ENCODE measurements around the gene MINDY4.

Gene MINDY4

GRCh38 chr7:30726296-30727006, 44.8 kb upstream of the MINDY4 start:
- no peak overlapping the region for H2AFZ ChIP-seq (ENCODE audit: low read depth)
- H3K4me3 ChIP-seq (IDR thresholded peaks at IDR 0.05; ENCODE audit: insufficient read depth, low read depth, low read length): no peak overlapping the region
- no peak overlapping the region for H3K9ac ChIP-seq
- H4K20me1 ChIP-seq (ENCODE audit: insufficient read depth): no peaks in the 10 kb centered on the region
- no peaks in the 10 kb centered on the region for H3K36me3 ChIP-seq (ENCODE audit: insufficient read depth)
- H3K27ac ChIP-seq: no peak overlapping the region
- no peaks in the 10 kb centered on the region for H3K79me2 ChIP-seq (ENCODE audit: insufficient read depth, low read depth)
- no peaks in the 10 kb centered on the region for H3K27me3 ChIP-seq (ENCODE audit: insufficient read depth, low read depth)
- no peak overlapping the region for H3K4me2 ChIP-seq
- peaks cover 10% of the 10 kb centered on the region for H3K4me1 ChIP-seq (ENCODE audit: low read depth, poor library complexity, severe bottlenecking)
- TF ChIP-seq CTCF (conservative IDR thresholded peaks at IDR 0.05; ENCODE audit: low read depth, low read length): no peak

- Histone ChIP-seq H3K9ac (no peak overlapping the region), H3K4me3 (IDR thresholded peaks at IDR 0.05; ENCODE audit: insufficient read depth, low read depth, low read length) (no peak overlapping the region), H3K4me2 (no peak overlapping the region), H3K27ac (no peak overlapping the region), H2AFZ (ENCODE audit: low read depth) (no peak overlapping the region), H3K27me3 (ENCODE audit: insufficient read depth, low read depth) (no peaks in the 10 kb centered on the region), H3K36me3 (ENCODE audit: insufficient read depth) (no peaks in the 10 kb centered on the region), H3K4me1 (ENCODE audit: low read depth, poor library complexity, severe bottlenecking) (peaks cover 10% of the 10 kb centered on the region), H4K20me1 (ENCODE audit: insufficient read depth) (no peaks in the 10 kb centered on the region), H3K79me2 (ENCODE audit: insufficient read depth, low read depth) (no peaks in the 10 kb centered on the region)
- TF ChIP-seq CTCF (conservative IDR thresholded peaks at IDR 0.05; ENCODE audit: low read depth, low read length): no peak
Measured at GRCh38 chr7:30727061-30727945, 43.9 kb upstream of the MINDY4 start.

GRCh38 chr7:30728591-30729100, 42.6 kb upstream of the MINDY4 start:
- TF ChIP-seq CTCF (conservative IDR thresholded peaks at IDR 0.05; ENCODE audit: low read depth, low read length): no peak
- Histone ChIP-seq H3K4me1 (ENCODE audit: low read depth, poor library complexity, severe bottlenecking) (peaks cover 10% of the 10 kb centered on the region), H3K4me3 (IDR thresholded peaks at IDR 0.05; ENCODE audit: insufficient read depth, low read depth, low read length) (no peak overlapping the region), H3K27ac (no peak overlapping the region), H3K79me2 (ENCODE audit: insufficient read depth, low read depth) (no peaks in the 10 kb centered on the region), H3K4me2 (no peak overlapping the region), H3K9ac (no peak overlapping the region), H3K27me3 (ENCODE audit: insufficient read depth, low read depth) (no peaks in the 10 kb centered on the region), H3K36me3 (ENCODE audit: insufficient read depth) (no peaks in the 10 kb centered on the region), H4K20me1 (ENCODE audit: insufficient read depth) (no peaks in the 10 kb centered on the region), H2AFZ (ENCODE audit: low read depth) (no peak overlapping the region)

- Histone ChIP-seq H3K9ac (no peak overlapping the region), H3K36me3 (ENCODE audit: insufficient read depth) (no peaks in the 10 kb centered on the region), H3K4me1 (ENCODE audit: low read depth, poor library complexity, severe bottlenecking) (peaks cover 10% of the 10 kb centered on the region), H3K4me3 (IDR thresholded peaks at IDR 0.05; ENCODE audit: insufficient read depth, low read depth, low read length) (no peak overlapping the region), H4K20me1 (ENCODE audit: insufficient read depth) (no peaks in the 10 kb centered on the region), H2AFZ (ENCODE audit: low read depth) (no peak overlapping the region), H3K27ac (no peak overlapping the region), H3K4me2 (no peak overlapping the region), H3K27me3 (ENCODE audit: insufficient read depth, low read depth) (no peaks in the 10 kb centered on the region), H3K79me2 (ENCODE audit: insufficient read depth, low read depth) (no peaks in the 10 kb centered on the region)
- TF ChIP-seq CTCF (conservative IDR thresholded peaks at IDR 0.05; ENCODE audit: low read depth, low read length): no peak
Measured at GRCh38 chr7:30729642-30730041, 41.6 kb upstream of the MINDY4 start.

Measured in KMS-11 (cell line).